Stimulated activated CD4-positive, alpha-beta T cell treated with anti-CD3 and anti-CD28 coated beads, Interleukin-15, amount 100 ng/mL, for 48 hours (primary cell): ENCODE results near the gene TBL1X.

ENCODE experiments used
- DNase-seq, 2 donors: peaks; one replicate each; pipeline ENCODE4 v3.0.0-alpha.2; 2020; ENCODE audit warnings: low read depth in 2 of 2

TBL1X gene

GRCh38 chrX:9628779-9629493 is 164.1 kb downstream of the TBL1X start:
- DNase-seq, result no peak

DNA sequence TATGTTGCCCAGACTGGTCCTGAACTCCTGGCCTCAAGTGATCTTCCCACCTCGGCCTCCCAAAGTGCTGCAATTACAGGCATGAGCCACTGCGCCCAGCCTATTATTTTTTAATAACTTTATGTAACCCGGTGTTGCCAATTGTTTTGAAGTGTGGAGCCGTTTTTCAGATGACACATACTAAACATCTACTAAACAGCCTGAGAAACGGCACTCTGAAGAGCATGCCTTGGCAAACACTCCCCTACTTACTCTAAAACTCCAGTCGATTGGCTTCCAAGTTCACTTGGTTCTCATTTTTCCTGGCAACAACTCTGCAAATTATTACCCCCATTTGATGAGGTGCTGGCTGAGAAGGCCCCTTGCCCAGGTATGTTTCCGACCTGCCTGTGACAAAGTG is 169.7 kb downstream of the TBL1X start:
- no peak for DNase-seq

- DNase-seq, result no peak
These were observed 170.5 kb downstream of the TBL1X start for GRCh38 chrX:9635368-9635767.

DNA sequence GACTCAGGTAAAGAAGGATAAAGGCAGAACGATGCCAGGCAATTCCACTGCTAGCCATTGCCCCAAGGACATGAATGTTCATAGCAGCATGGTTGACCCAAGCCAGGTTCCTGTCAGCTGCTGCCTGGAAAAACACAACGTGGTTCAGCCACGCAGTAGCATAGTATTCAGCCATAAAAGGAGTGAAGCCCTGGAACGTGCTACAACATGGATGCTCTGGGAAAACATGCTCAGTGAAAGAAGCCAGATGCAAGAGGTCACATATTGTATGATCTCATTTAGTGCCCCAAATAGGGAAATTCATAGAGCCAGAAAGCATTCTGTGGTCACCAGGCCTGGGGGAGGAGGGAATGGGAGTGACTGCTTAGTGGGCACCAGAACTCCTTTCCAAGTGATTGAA is 170.9 kb downstream of the TBL1X start:
- DNase-seq, result no peak

GRCh38 chrX:9638871-9639270 is 174.0 kb downstream of the TBL1X start:
- DNase-seq, result no peak

- DNase-seq, result no peak
These were observed 177.6 kb downstream of the TBL1X start for GRCh38 chrX:9642270-9642995.

DNA sequence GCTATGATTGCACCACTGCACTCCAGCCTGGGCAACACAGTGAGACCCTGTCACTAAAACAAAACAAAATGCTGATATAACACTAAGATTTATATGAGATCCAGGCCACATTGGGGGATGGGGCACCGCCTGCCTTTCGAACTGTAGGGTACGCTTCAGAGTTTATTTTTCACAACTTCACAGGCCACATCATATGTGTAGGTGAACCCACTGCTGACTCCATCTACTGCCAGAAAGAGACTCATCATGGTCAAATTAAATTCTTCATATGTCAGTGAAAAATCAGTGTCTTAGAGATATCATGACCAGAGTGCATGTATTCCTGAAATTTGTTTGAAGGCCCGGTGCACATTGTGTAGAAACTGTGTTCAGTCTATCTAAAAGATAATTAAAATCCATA is 178.9 kb downstream of the TBL1X start:
- no peak for DNase-seq

- DNase-seq, result peak; percentile 9 to 15
These were observed 179.5 kb downstream of the TBL1X start for GRCh38 chrX:9644335-9644734.

- no peak for DNase-seq
These were observed 181.8 kb downstream of the TBL1X start for GRCh38 chrX:9646471-9647224.

GRCh38 chrX:9647431-9647830 is 182.6 kb downstream of the TBL1X start:
- DNase-seq, result no peak

DNA sequence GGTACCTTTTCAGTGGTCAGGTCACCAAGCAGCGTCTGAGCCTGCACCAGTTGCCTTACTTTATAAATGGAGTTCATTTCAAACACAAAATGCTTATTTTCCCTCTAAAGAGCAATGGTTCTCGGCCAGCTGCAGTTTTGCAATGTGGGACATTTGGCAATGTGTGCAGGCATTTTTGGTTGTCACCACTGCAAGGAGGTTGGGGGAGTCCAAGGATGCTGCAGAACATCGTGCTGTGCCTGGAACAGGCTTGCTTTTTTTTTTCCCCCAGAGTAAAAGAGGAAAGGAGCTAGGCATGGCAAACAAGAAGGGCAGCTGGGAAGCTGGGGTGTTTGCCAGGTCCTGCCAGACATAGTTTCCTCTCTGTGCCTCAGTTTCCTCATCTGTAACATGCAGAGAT is 185.2 kb downstream of the TBL1X start:
- DNase-seq, result no peak

DNA sequence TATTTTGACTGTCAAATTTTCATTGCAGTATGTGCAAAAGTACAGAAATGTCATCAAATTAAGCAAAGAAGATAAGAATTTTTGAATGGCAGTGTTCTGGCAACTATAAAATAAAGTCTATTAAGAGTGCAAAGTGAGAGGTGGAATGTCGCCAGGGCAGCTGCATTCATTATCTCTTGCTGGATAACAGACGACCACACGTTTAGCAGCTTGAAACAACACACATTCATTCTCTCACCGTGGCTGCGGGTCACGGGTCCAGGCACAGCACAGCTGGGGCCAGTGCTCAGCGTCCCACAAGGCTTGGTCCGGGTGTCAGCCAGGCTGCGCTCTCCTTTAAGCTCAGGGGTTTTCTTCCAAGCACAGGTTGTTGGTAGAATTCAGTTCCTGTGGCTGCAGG is 186.9 kb downstream of the TBL1X start:
- no peak for DNase-seq

DNA sequence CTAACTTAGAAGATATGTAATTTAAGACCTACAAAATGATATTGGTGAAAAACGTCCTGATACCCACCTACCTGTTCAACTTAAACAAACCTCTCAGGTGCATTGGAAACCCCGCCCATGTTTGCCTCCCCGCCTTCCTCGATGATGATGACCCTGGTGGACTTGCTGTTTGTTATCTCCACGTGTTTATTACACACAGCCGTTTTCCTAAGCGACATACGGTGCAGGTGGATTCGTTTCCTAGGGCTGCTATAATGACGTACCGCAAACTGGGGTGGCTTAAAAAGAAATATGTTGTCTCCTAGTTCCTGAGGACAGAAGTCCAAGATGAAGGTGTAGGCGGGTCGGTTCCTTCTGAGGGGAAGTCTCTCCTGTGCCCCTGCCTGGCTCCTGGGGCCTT is 190.1 kb downstream of the TBL1X start:
- DNase-seq, result no peak

GRCh38 chrX:9656277-9656676 is 191.4 kb downstream of the TBL1X start:
- no peak for DNase-seq

DNA sequence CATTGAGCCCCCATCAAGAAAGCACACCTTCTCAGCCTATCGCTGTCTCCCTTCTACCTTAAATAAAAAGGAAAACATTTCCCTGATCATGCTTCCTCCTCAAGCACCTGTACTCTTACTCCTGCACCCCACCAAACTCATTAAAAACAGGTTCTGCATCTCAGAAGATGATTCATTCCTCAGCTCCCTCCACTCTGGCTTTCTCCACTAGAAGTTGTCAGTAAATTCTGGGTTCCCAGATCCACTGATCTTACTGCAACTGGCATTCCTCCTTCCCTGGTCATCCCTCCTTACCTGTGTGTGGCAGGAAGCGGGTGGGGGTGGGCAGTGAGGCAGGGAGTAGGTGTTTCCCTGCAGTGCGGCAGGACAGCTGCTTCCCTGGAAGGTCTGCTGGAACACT is 192.0 kb downstream of the TBL1X start:
- DNase-seq, result no peak

DNA sequence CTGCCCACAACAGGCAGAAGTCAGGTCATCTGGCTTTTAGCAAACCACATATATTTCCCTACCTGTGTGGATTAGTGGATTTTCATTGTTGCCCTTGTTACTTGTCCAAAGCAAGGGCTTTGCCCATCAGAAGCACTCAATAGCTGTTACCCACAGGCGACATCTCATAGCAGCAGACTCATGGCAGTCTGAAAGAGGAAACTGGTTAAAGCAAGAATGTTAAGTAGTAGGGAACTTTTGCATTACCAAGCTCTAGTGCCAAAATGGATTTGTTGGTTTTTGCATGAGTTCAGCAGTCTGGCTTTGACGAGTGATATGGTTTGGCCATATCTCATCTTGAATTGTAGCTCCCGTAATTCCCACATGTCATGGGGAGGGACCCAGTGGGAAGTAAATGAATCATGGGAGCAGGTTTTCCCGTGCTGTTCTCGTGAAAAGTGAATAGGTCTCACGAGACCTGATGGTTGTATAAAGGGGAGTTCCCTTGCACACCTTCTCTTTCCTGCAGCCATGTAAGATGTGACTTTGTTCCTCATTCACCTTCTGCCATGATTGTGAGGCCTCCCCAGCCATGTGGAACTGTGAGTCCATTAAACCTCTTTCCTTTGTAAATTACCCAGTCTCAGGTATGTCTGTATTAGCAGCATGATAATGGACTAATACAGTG is 192.9 kb downstream of the TBL1X start:
- DNase-seq, result no peak

GRCh38 chrX:9658409-9658808 is 193.6 kb downstream of the TBL1X start:
- DNase-seq, result no peak

- DNase-seq, result no peak
These were observed 194.8 kb downstream of the TBL1X start for GRCh38 chrX:9659571-9660195.

- DNase-seq, result no peak
These were observed 197.3 kb downstream of the TBL1X start for GRCh38 chrX:9662148-9662547.

GRCh38 chrX:9663216-9663615 is 198.4 kb downstream of the TBL1X start:
- no peak for DNase-seq

DNA sequence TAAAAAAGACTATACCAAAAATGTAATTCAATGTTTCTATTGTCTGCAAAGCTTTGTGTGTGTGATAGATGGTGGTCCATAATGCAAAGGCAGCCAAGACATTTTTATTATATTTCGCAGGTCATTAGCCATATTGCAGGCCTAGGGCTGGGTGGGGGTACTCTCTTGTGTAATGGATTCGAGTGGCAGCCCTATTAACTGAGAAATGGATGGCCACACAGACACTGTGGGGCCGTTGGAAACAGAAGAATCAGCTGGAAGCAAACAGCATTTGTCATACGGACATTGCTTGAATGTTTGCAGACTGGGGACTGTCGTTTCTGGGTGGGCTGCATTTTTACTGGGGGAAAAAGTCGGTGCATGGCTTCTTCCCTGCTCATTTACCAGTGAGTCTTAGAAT is 199.4 kb downstream of the TBL1X start:
- DNase-seq, result no peak

DNA sequence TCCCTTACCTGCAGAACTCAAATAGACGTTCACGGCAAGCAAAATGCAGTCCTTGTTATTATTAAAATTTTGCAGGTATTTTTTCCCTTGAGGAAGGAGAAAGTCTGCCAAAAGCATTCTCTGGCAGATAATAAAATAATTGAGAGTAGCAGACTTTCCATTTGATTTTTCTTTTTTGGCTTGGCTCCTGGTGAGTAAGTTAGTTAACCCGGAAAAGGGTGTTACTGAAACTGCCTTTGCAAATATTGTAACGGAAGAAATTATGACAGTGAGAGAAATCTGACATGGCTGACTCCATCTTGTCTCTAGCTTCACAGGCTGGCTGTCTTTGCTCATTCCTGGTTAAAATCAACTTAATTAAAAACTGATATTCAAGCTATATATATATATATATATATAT is 200.3 kb downstream of the TBL1X start:
- DNase-seq, result no peak
